Suprapubic skin (tissue), 4 donors: ENCODE measurements around the gene USP36. TPM values are rescaled to one million over a fixed set of nuclear protein-coding genes. Genes with fewer than 3 reads are reported as not detected.
A peak's percentile ranks its signal among the peaks of the same experiment; 100 is the strongest.

Experiments
- DNase-seq, 2 donors: peaks; one replicate each; pipeline ENCODE4 v3.0.0-alpha.2; 2019; ENCODE audit warnings: low spot score in 2 of 2
- H3K27ac ChIP-seq: fragments of 200-600 bp; sonication (generic); one replicate; pipeline ENCODE4 v1.5.1; 2019
- H3K27me3 ChIP-seq: fragments of 200-600 bp; sonication (generic); one replicate; pipeline ENCODE4 v1.5.1; 2019
- H3K36me3 ChIP-seq: fragments of 200-600 bp; sonication (generic); one replicate; pipeline ENCODE4 v1.5.1; 2019
- H3K4me1 ChIP-seq: fragments of 200-600 bp; sonication (generic); one replicate; pipeline ENCODE4 v1.5.1; 2019
- H3K4me3 ChIP-seq: fragments of 200-600 bp; sonication (generic); one replicate; pipeline ENCODE4 v1.5.1; 2019; ENCODE audit warnings: mild to moderate bottlenecking
- H3K9me3 ChIP-seq: fragments of 200-600 bp; sonication (generic); one replicate; pipeline ENCODE4 v1.5.1; 2019
- CTCF ChIP-seq, 2 donors: fragments of 200-600 bp in 1 of 2; fragments of 450-650 bp in 1 of 2; sonication (generic) in 1 of 2; IDR thresholded peaks; one replicate each; pipeline ENCODE4 v1.5.1; 2016 to 2019; ENCODE audit warnings: antibody characterized with exemption in 2 of 2, mild to moderate bottlenecking in 1 of 2, moderate library complexity in 1 of 2
- EP300 ChIP-seq: sonication (generic); formaldehyde crosslinking; IDR thresholded peaks from one replicate; pipeline ENCODE4 v1.6.1; 2017; ENCODE audit warnings: antibody characterized with exemption
- POLR2A ChIP-seq, 2 donors: fragments of 450-650 bp; IDR thresholded peaks; one replicate each; pipeline ENCODE4 v1.6.1; 2017; ENCODE audit warnings: antibody characterized with exemption in 2 of 2, mild to moderate bottlenecking in 2 of 2, moderate library complexity in 2 of 2
- POLR2AphosphoS5 ChIP-seq, 3 donors: sonication (generic); formaldehyde crosslinking; IDR thresholded peaks; one replicate each; pipeline ENCODE4 v1.6.1; 2017; ENCODE audit warnings: antibody characterized with exemption in 3 of 3
- WGBS: methylation state at CpG from one replicate; pipeline ENCODE4 v1.1.5; 2018; 5-methylcytosine and 5-hydroxymethylcytosine counted together
- total RNA-seq, 4 donors: library from RNA; depleted of rRNA; stranded (reverse); fragments of >200 nt; gene quantifications; one replicate each; pipeline ENCODE4 v1.1.0, GENCODE V29; 2016

The USP36 gene
- total RNA-seq, 4 donors from 2014 or later: 60.1 to 118 (median 74.4) TPM

- Histone ChIP-seq H3K9me3 (no peaks in the 10 kb centered on the region), H3K27me3 (no peaks in the 10 kb centered on the region), H3K27ac (no peak overlapping the region), H3K36me3 (peaks cover 97% of the 10 kb centered on the region), H3K4me3 (no peak overlapping the region), H3K4me1 (peaks cover 7% of the 10 kb centered on the region)
- no peak for DNase-seq
- no peak for TF ChIP-seq CTCF (IDR thresholded peaks at IDR 0.05)
- no peak for TF ChIP-seq POLR2A (IDR thresholded peaks at IDR 0.05)
- no peak for TF ChIP-seq EP300
- TF ChIP-seq POLR2AphosphoS5 (IDR thresholded peaks at IDR 0.05): no peak
- 71% methylated on average over 9 of the region's 9 CpGs for WGBS
Observed at GRCh38 chr17:78806451-78806850, 34.2 kb downstream of the USP36 start.

GRCh38 chr17:78805301-78805700, 35.3 kb downstream of the USP36 start:
- Histone ChIP-seq H3K27ac (peak overlapping the region; percentile 45), H3K36me3 (peaks cover 92% of the 10 kb centered on the region), H3K4me3 (no peak overlapping the region), H3K4me1 (peaks cover 7% of the 10 kb centered on the region), H3K27me3 (no peaks in the 10 kb centered on the region), H3K9me3 (no peaks in the 10 kb centered on the region)
- WGBS: 91% methylated on average over 13 of the region's 14 CpGs
- DNase-seq: no peak
- TF ChIP-seq POLR2AphosphoS5 (IDR thresholded peaks at IDR 0.05): no peak
- no peak for TF ChIP-seq EP300
- TF ChIP-seq POLR2A (IDR thresholded peaks at IDR 0.05): no peak
- no peak for TF ChIP-seq CTCF (IDR thresholded peaks at IDR 0.05)

GRCh38 chr17:78804777-78805176, 35.8 kb downstream of the USP36 start:
- TF ChIP-seq POLR2A (IDR thresholded peaks at IDR 0.05): no peak
- peak in 2 of 3 donors; percentile 36 to 54 for TF ChIP-seq POLR2AphosphoS5 (IDR thresholded peaks at IDR 0.05)
- no peaks in the 10 kb centered on the region for H3K27me3 ChIP-seq
- H3K27ac ChIP-seq: peak overlapping the region; percentile 45
- DNase-seq: no peak
- H3K9me3 ChIP-seq: no peaks in the 10 kb centered on the region
- H3K4me1 ChIP-seq: peaks cover 7% of the 10 kb centered on the region
- WGBS: 74% methylated on average over 11 of the region's 11 CpGs
- no peak overlapping the region for H3K4me3 ChIP-seq
- peaks cover 87% of the 10 kb centered on the region for H3K36me3 ChIP-seq

- Histone ChIP-seq H3K27me3 (no peaks in the 10 kb centered on the region), H3K36me3 (peaks cover 84% of the 10 kb centered on the region), H3K27ac (no peak overlapping the region), H3K4me1 (peaks cover 13% of the 10 kb centered on the region), H3K4me3 (no peak overlapping the region), H3K9me3 (no peaks in the 10 kb centered on the region)
- TF ChIP-seq CTCF (IDR thresholded peaks at IDR 0.05) (no peak), POLR2AphosphoS5 (IDR thresholded peaks at IDR 0.05) (no peak), EP300 (no peak)
- 82% methylated on average over 20 of the region's 21 CpGs for WGBS
- no peak for DNase-seq
Observed at GRCh38 chr17:78803186-78803845, 37.3 kb downstream of the USP36 start.

- H3K4me1 ChIP-seq: peaks cover 16% of the 10 kb centered on the region
- H3K27ac ChIP-seq: no peak overlapping the region
- WGBS: 96% methylated on average over 14 of the region's 14 CpGs
- H3K9me3 ChIP-seq: no peaks in the 10 kb centered on the region
- H3K36me3 ChIP-seq: peaks cover 84% of the 10 kb centered on the region
- H3K27me3 ChIP-seq: no peaks in the 10 kb centered on the region
- no peak overlapping the region for H3K4me3 ChIP-seq
- DNase-seq: no peak
- TF ChIP-seq EP300 (no peak), CTCF (IDR thresholded peaks at IDR 0.05) (no peak), POLR2AphosphoS5 (IDR thresholded peaks at IDR 0.05) (no peak), POLR2A (IDR thresholded peaks at IDR 0.05) (no peak)
Observed at GRCh38 chr17:78802459-78802858, 38.2 kb downstream of the USP36 start.
